Measurements from ENCODE around the gene CIAO1. TPM values are rescaled to one million over a fixed set of nuclear protein-coding genes. Genes with fewer than 3 reads are reported as not detected.
A peak's percentile ranks its signal among the peaks of the same experiment; 100 is the strongest.

CIAO1 gene
- total and polyA plus RNA-seq, 2 of the 13 experiments (the other 11 are each of a cell fraction or from before 2014, with no cell fraction given), result 99.3 to 120 TPM

GRCh38 chr2:96261328-96262003 is 4.6 kb upstream of the CIAO1 start (continued):
- 0 out of 2 replicates have a peak, but pooled peaks have one; percentile 14 for TF ChIP-seq FIP1L1 (IDR thresholded peaks at IDR 0.05; ENCODE audit: borderline replicate concordance, insufficient read depth, low read depth, low read length)
- TF ChIP-seq, protein P1, sequence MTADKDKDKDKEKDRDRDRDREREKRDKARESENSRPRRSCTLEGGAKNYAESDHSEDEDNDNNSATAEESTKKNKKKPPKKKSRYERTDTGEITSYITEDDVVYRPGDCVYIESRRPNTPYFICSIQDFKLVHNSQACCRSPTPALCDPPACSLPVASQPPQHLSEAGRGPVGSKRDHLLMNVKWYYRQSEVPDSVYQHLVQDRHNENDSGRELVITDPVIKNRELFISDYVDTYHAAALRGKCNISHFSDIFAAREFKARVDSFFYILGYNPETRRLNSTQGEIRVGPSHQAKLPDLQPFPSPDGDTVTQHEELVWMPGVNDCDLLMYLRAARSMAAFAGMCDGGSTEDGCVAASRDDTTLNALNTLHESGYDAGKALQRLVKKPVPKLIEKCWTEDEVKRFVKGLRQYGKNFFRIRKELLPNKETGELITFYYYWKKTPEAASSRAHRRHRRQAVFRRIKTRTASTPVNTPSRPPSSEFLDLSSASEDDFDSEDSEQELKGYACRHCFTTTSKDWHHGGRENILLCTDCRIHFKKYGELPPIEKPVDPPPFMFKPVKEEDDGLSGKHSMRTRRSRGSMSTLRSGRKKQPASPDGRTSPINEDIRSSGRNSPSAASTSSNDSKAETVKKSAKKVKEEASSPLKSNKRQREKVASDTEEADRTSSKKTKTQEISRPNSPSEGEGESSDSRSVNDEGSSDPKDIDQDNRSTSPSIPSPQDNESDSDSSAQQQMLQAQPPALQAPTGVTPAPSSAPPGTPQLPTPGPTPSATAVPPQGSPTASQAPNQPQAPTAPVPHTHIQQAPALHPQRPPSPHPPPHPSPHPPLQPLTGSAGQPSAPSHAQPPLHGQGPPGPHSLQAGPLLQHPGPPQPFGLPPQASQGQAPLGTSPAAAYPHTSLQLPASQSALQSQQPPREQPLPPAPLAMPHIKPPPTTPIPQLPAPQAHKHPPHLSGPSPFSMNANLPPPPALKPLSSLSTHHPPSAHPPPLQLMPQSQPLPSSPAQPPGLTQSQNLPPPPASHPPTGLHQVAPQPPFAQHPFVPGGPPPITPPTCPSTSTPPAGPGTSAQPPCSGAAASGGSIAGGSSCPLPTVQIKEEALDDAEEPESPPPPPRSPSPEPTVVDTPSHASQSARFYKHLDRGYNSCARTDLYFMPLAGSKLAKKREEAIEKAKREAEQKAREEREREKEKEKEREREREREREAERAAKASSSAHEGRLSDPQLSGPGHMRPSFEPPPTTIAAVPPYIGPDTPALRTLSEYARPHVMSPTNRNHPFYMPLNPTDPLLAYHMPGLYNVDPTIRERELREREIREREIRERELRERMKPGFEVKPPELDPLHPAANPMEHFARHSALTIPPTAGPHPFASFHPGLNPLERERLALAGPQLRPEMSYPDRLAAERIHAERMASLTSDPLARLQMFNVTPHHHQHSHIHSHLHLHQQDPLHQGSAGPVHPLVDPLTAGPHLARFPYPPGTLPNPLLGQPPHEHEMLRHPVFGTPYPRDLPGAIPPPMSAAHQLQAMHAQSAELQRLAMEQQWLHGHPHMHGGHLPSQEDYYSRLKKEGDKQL (CRISPR knock-in tag; IDR thresholded peaks at IDR 0.05; ENCODE audit: low read depth), result no peak
- no peak; the same call in 1 of the 2 replicates for TF ChIP-seq ZNF678 (CRISPR knock-in tag; IDR thresholded peaks at IDR 0.05)
- TF ChIP-seq ATAD3A (CRISPR knock-in tag; IDR thresholded peaks at IDR 0.05), result no peak
- TF ChIP-seq, protein P2, sequence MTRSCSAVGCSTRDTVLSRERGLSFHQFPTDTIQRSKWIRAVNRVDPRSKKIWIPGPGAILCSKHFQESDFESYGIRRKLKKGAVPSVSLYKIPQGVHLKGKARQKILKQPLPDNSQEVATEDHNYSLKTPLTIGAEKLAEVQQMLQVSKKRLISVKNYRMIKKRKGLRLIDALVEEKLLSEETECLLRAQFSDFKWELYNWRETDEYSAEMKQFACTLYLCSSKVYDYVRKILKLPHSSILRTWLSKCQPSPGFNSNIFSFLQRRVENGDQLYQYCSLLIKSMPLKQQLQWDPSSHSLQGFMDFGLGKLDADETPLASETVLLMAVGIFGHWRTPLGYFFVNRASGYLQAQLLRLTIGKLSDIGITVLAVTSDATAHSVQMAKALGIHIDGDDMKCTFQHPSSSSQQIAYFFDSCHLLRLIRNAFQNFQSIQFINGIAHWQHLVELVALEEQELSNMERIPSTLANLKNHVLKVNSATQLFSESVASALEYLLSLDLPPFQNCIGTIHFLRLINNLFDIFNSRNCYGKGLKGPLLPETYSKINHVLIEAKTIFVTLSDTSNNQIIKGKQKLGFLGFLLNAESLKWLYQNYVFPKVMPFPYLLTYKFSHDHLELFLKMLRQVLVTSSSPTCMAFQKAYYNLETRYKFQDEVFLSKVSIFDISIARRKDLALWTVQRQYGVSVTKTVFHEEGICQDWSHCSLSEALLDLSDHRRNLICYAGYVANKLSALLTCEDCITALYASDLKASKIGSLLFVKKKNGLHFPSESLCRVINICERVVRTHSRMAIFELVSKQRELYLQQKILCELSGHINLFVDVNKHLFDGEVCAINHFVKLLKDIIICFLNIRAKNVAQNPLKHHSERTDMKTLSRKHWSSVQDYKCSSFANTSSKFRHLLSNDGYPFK (CRISPR knock-in tag; IDR thresholded peaks at IDR 0.05; ENCODE audit: borderline replicate concordance), result no peak
- TF ChIP-seq MTF1 (CRISPR knock-in tag; IDR thresholded peaks at IDR 0.05), result no peak
- TF ChIP-seq ETV5 (CRISPR knock-in tag; IDR thresholded peaks at IDR 0.05; ENCODE audit: borderline replicate concordance), result no peak
- no peak for TF ChIP-seq ZFP41 (CRISPR knock-in tag; IDR thresholded peaks at IDR 0.05; ENCODE audit: borderline replicate concordance)
- TF ChIP-seq SAFB2 (CRISPR knock-in tag; IDR thresholded peaks at IDR 0.05; ENCODE audit: borderline replicate concordance, low read depth), result no peak; the same call in 1 of the 2 replicates
- TF ChIP-seq HCFC1 (IDR thresholded peaks at IDR 0.05; ENCODE audit: low read depth, low read length), result no peak
- TF ChIP-seq TERF1 (CRISPR knock-in tag; IDR thresholded peaks at IDR 0.05), result no peak
- TF ChIP-seq ZBTB3 (CRISPR knock-in tag; IDR thresholded peaks at IDR 0.05; ENCODE audit: borderline replicate concordance, low read depth), result no peak

All from HepG2 (cell line).